ENCODE measurements around the gene GTF3C5.

Gene GTF3C5

GRCh38 chr9:132998831-132999635, 31.8 kb upstream of the GTF3C5 start:
- no peak overlapping the region for H3K27ac ChIP-seq
- TF ChIP-seq CTCF (conservative IDR thresholded peaks at IDR 0.05), result no peak

GRCh38 chr9:133002147-133003070, 28.4 kb upstream of the GTF3C5 start:
- H3K27ac ChIP-seq, result no peak overlapping the region
- TF ChIP-seq CTCF (conservative IDR thresholded peaks at IDR 0.05), result no peak

- TF ChIP-seq CTCF (conservative IDR thresholded peaks at IDR 0.05), result no peak
- H3K27ac ChIP-seq, result no peak overlapping the region
Measured at GRCh38 chr9:133003071-133003461, 27.7 kb upstream of the GTF3C5 start.

GRCh38 chr9:133003671-133004090, 27.1 kb upstream of the GTF3C5 start:
- TF ChIP-seq CTCF (conservative IDR thresholded peaks at IDR 0.05), result no peak
- no peak overlapping the region for H3K27ac ChIP-seq

- TF ChIP-seq CTCF (conservative IDR thresholded peaks at IDR 0.05), result no peak
- H3K27ac ChIP-seq, result no peak overlapping the region
Measured at GRCh38 chr9:133004091-133004998, 26.5 kb upstream of the GTF3C5 start.

- H3K27ac ChIP-seq, result no peak overlapping the region
- no peak for TF ChIP-seq CTCF (conservative IDR thresholded peaks at IDR 0.05)
Measured at GRCh38 chr9:133004999-133005760, 25.6 kb upstream of the GTF3C5 start.
